ENCODE data around the gene ATP1B1.

Gene ATP1B1

GRCh38 chr1:169110689-169111447, 4.4 kb downstream of the ATP1B1 start:
- H2BK5ac ChIP-seq (ENCODE audit: low read length), result no peak overlapping the region
- H3K27me3 ChIP-seq (ENCODE audit: control insufficient read depth in 3 of 3, insufficient read depth in 3 of 3, low read depth in 1 of 3, low read length in 3 of 3), result no peaks in the 10 kb centered on the region
- no peak overlapping the region for H4K91ac ChIP-seq (ENCODE audit: low read depth, low read length, poor library complexity)
- no peak overlapping the region for H4K8ac ChIP-seq (ENCODE audit: low read depth, low read length)
- no peak overlapping the region for H3K27ac ChIP-seq (replicated peaks; ENCODE audit: low read length)
- peaks cover 4 to 31% of the 10 kb centered on the region in 2 donors for H3K36me3 ChIP-seq (replicated peaks in 1 of 2; ENCODE audit: control insufficient read depth in 2 of 2, insufficient read depth in 2 of 2, low read length in 2 of 2)
- no peak overlapping the region for H2AFZ ChIP-seq (ENCODE audit: low read length)
- no peak overlapping the region for H2BK15ac ChIP-seq (ENCODE audit: low read length)
- H3K23ac ChIP-seq (ENCODE audit: low read depth, low read length, poor library complexity), result no peak overlapping the region
- no peak overlapping the region for H3K18ac ChIP-seq (ENCODE audit: low read length)
- H3K4me1 ChIP-seq (ENCODE audit: control insufficient read depth in 2 of 2, insufficient read depth in 1 of 2, low read depth in 1 of 2, low read length in 2 of 2), result peaks cover 14 to 24% of the 10 kb centered on the region in 2 donors
- no peak overlapping the region for H2BK12ac ChIP-seq (ENCODE audit: low read length)
- H3K4ac ChIP-seq (ENCODE audit: low read length), result no peak overlapping the region
- WGBS, 2 donors (ENCODE audit: extremely low coverage in 2 of 2, insufficient read length in 2 of 2, insufficient replicate concordance in 1 of 2), result no CpG with 5 or more reads among the region's 7 CpGs
- H3K79me1 ChIP-seq (ENCODE audit: low read depth, low read length), result no peaks in the 10 kb centered on the region
- DNase-seq (ENCODE audit: low spot score), result no peak
- H3K9me3 ChIP-seq (replicated peaks in 1 of 2; ENCODE audit: control insufficient read depth in 2 of 2, insufficient read depth in 1 of 2, low read depth in 1 of 2, low read length in 2 of 2), result no peaks in the 10 kb centered on the region
- no peak overlapping the region for H2BK120ac ChIP-seq (ENCODE audit: low read depth, low read length)
- no peak overlapping the region for H3K14ac ChIP-seq (ENCODE audit: low read length)
- no peak overlapping the region for H3K9ac ChIP-seq (ENCODE audit: low read depth, low read length, poor library complexity)
- no peak overlapping the region for H2AK5ac ChIP-seq (ENCODE audit: low read depth, low read length)
- H3K4me2 ChIP-seq (ENCODE audit: insufficient read depth, low read length, poor library complexity, severe bottlenecking), result no peak overlapping the region
- no peak overlapping the region for H3K4me3 ChIP-seq (ENCODE audit: low read length in 2 of 2)

DNA sequence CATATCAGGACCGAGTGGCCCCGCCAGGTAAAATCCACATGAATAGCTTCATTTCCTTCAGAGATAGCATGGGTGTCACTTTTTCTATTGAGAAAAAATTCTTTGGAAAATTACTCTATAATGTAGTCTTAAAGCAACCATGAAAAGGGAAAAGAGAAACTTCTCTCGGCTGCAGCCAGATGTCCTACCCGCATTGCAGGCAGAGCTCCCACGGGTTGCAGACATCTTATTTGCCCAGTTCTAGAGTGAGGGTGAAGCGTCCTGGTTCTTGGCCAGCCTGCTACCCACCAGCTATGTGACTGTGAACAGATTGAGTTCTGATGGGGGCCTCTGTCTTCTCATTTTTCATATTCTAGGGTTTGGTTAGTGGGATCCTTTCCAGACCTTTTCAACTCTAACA, 5.0 kb downstream of the ATP1B1 start:
- no peak for DNase-seq (ENCODE audit: low spot score)
- Histone ChIP-seq H4K8ac (ENCODE audit: low read depth, low read length) (no peak overlapping the region), H2BK5ac (ENCODE audit: low read length) (no peak overlapping the region), H3K4ac (ENCODE audit: low read length) (no peak overlapping the region), H2BK12ac (ENCODE audit: low read length) (no peak overlapping the region), H3K27me3 (ENCODE audit: control insufficient read depth in 3 of 3, insufficient read depth in 3 of 3, low read depth in 1 of 3, low read length in 3 of 3) (no peaks in the 10 kb centered on the region), H3K14ac (ENCODE audit: low read length) (no peak overlapping the region), H3K9ac (ENCODE audit: low read depth, low read length, poor library complexity) (no peak overlapping the region), H2AFZ (ENCODE audit: low read length) (no peak overlapping the region), H2BK120ac (ENCODE audit: low read depth, low read length) (no peak overlapping the region), H3K18ac (ENCODE audit: low read length) (no peak overlapping the region), H3K4me3 (ENCODE audit: low read length in 2 of 2) (no peak overlapping the region), H2BK15ac (ENCODE audit: low read length) (no peak overlapping the region), H3K23ac (ENCODE audit: low read depth, low read length, poor library complexity) (no peak overlapping the region), H3K27ac (replicated peaks; ENCODE audit: low read length) (no peak overlapping the region), H3K4me1 (ENCODE audit: control insufficient read depth in 2 of 2, insufficient read depth in 1 of 2, low read depth in 1 of 2, low read length in 2 of 2) (peaks cover 16 to 27% of the 10 kb centered on the region in 2 donors), H3K79me1 (ENCODE audit: low read depth, low read length) (no peaks in the 10 kb centered on the region), H2AK5ac (ENCODE audit: low read depth, low read length) (no peak overlapping the region), H3K36me3 (replicated peaks in 1 of 2; ENCODE audit: control insufficient read depth in 2 of 2, insufficient read depth in 2 of 2, low read length in 2 of 2) (peaks cover 9 to 35% of the 10 kb centered on the region in 2 donors), H3K4me2 (ENCODE audit: insufficient read depth, low read length, poor library complexity, severe bottlenecking) (no peak overlapping the region), H3K9me3 (replicated peaks in 1 of 2; ENCODE audit: control insufficient read depth in 2 of 2, insufficient read depth in 1 of 2, low read depth in 1 of 2, low read length in 2 of 2) (no peaks in the 10 kb centered on the region), H4K91ac (ENCODE audit: low read depth, low read length, poor library complexity) (no peak overlapping the region)
- WGBS, 2 donors (ENCODE audit: extremely low coverage in 2 of 2, insufficient read length in 2 of 2, insufficient replicate concordance in 1 of 2), result no CpG with 5 or more reads among the region's 6 CpGs

DNA sequence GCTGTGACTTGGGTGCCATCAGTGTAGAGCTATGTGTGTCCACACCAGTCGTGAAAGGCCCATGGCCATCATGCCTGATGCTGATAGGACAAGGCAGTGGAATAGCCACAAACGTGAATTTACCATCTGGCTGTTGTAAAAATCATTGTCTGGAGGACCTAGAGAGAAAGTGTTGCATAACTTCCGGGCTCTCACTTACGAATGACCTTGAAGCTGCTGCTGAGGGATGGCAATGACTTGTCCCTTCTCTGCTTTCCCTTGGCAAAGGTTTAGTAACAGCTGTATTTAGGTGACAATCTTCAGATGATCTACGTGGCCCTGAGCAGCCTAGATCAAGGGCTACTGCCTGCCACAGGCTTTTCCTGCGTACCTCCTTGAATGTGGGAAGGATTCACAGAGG, 5.8 kb downstream of the ATP1B1 start:
- Histone ChIP-seq H3K23ac (ENCODE audit: low read depth, low read length, poor library complexity) (no peak overlapping the region), H2BK5ac (ENCODE audit: low read length) (no peak overlapping the region), H3K27me3 (ENCODE audit: control insufficient read depth in 3 of 3, insufficient read depth in 3 of 3, low read depth in 1 of 3, low read length in 3 of 3) (no peaks in the 10 kb centered on the region), H2AK5ac (ENCODE audit: low read depth, low read length) (no peak overlapping the region), H3K14ac (ENCODE audit: low read length) (no peak overlapping the region), H3K36me3 (replicated peaks in 1 of 2; ENCODE audit: control insufficient read depth in 2 of 2, insufficient read depth in 2 of 2, low read length in 2 of 2) (peaks cover 9 to 39% of the 10 kb centered on the region in 2 donors), H3K9me3 (replicated peaks in 1 of 2; ENCODE audit: control insufficient read depth in 2 of 2, insufficient read depth in 1 of 2, low read depth in 1 of 2, low read length in 2 of 2) (no peaks in the 10 kb centered on the region), H4K91ac (ENCODE audit: low read depth, low read length, poor library complexity) (no peak overlapping the region), H3K4me2 (ENCODE audit: insufficient read depth, low read length, poor library complexity, severe bottlenecking) (no peak overlapping the region), H3K27ac (replicated peaks; ENCODE audit: low read length) (no peak overlapping the region), H4K8ac (ENCODE audit: low read depth, low read length) (no peak overlapping the region), H3K4me3 (ENCODE audit: low read length in 2 of 2) (no peak overlapping the region), H2BK12ac (ENCODE audit: low read length) (no peak overlapping the region), H3K9ac (ENCODE audit: low read depth, low read length, poor library complexity) (no peak overlapping the region), H2BK120ac (ENCODE audit: low read depth, low read length) (no peak overlapping the region), H3K4ac (ENCODE audit: low read length) (no peak overlapping the region), H3K79me1 (ENCODE audit: low read depth, low read length) (no peaks in the 10 kb centered on the region), H3K4me1 (ENCODE audit: control insufficient read depth in 2 of 2, insufficient read depth in 1 of 2, low read depth in 1 of 2, low read length in 2 of 2) (peaks cover 16 to 27% of the 10 kb centered on the region in 2 donors), H2BK15ac (ENCODE audit: low read length) (no peak overlapping the region), H3K18ac (ENCODE audit: low read length) (no peak overlapping the region), H2AFZ (ENCODE audit: low read length) (no peak overlapping the region)
- no peak for DNase-seq (ENCODE audit: low spot score)
- WGBS, 2 donors (ENCODE audit: extremely low coverage in 2 of 2, insufficient read length in 2 of 2, insufficient replicate concordance in 1 of 2), result no CpG with 5 or more reads among the region's 6 CpGs

DNA sequence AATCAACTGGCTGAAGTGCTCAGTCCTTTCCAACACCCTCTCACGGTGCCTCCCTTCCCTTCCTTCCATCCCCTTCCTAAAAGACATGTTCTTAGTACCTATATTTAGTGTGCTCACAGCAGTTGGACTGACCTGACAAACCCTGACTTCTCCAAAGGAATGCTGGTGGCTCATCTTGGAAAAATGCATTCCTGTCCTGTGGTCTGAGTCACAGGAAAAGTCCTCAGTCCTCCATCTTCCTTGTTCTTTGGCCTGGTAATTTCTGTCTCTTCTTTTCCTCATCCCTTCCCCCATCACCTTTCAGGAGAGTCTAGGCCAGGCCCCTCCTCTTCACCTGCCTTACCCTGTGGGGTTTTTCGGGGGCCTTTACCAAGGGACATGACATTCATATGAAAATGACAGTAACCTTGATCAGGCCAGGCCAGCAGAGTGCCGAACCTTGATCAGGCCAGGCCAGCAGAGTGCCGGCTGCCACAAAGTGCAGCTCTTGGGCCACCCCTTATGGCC, 7.2 kb downstream of the ATP1B1 start:
- Histone ChIP-seq H3K9me3 (replicated peaks in 1 of 2; ENCODE audit: control insufficient read depth in 2 of 2, insufficient read depth in 1 of 2, low read depth in 1 of 2, low read length in 2 of 2) (no peaks in the 10 kb centered on the region), H3K23ac (ENCODE audit: low read depth, low read length, poor library complexity) (no peak overlapping the region), H3K36me3 (replicated peaks in 1 of 2; ENCODE audit: control insufficient read depth in 2 of 2, insufficient read depth in 2 of 2, low read length in 2 of 2) (peaks cover 13 to 39% of the 10 kb centered on the region in 2 donors), H2BK12ac (ENCODE audit: low read length) (no peak overlapping the region), H3K4me2 (ENCODE audit: insufficient read depth, low read length, poor library complexity, severe bottlenecking) (no peak overlapping the region), H3K4ac (ENCODE audit: low read length) (no peak overlapping the region), H3K27ac (replicated peaks; ENCODE audit: low read length) (no peak overlapping the region), H4K91ac (ENCODE audit: low read depth, low read length, poor library complexity) (no peak overlapping the region), H3K18ac (ENCODE audit: low read length) (no peak overlapping the region), H2BK15ac (ENCODE audit: low read length) (no peak overlapping the region), H3K79me1 (ENCODE audit: low read depth, low read length) (no peaks in the 10 kb centered on the region), H2BK5ac (ENCODE audit: low read length) (no peak overlapping the region), H3K14ac (ENCODE audit: low read length) (no peak overlapping the region), H4K8ac (ENCODE audit: low read depth, low read length) (no peak overlapping the region), H3K4me3 (ENCODE audit: low read length in 2 of 2) (no peak overlapping the region), H3K4me1 (ENCODE audit: control insufficient read depth in 2 of 2, insufficient read depth in 1 of 2, low read depth in 1 of 2, low read length in 2 of 2) (peaks cover 14 to 18% of the 10 kb centered on the region in 2 donors), H2AK5ac (ENCODE audit: low read depth, low read length) (no peak overlapping the region), H2AFZ (ENCODE audit: low read length) (no peak overlapping the region), H3K9ac (ENCODE audit: low read depth, low read length, poor library complexity) (no peak overlapping the region), H2BK120ac (ENCODE audit: low read depth, low read length) (no peak overlapping the region), H3K27me3 (ENCODE audit: control insufficient read depth in 3 of 3, insufficient read depth in 3 of 3, low read depth in 1 of 3, low read length in 3 of 3) (no peaks in the 10 kb centered on the region)
- WGBS, 2 donors (ENCODE audit: extremely low coverage in 2 of 2, insufficient read length in 2 of 2, insufficient replicate concordance in 1 of 2), result no CpG with 5 or more reads among the region's 4 CpGs
- no peak for DNase-seq (ENCODE audit: low spot score)

All from neuronal stem cell (in vitro differentiated cells).